Testis (tissue), 3 donors: ENCODE data around the gene TDO2. TPM values are rescaled to one million over a fixed set of nuclear protein-coding genes. Genes with fewer than 3 reads are reported as not detected.
"Not testable (repeated sequence)": the region's sequence is repeated elsewhere in the genome, so short reads cannot be mapped to it uniquely, and the experiment has no call there.

Experiments
- DNase-seq: peaks from one replicate; pipeline ENCODE4 v3.0.0-alpha.2; 2019
- H3K27ac ChIP-seq, 2 donors: fragments of 200-600 bp; sonication (generic); one replicate each; pipeline ENCODE4 v1.5.1; 2019
- H3K27me3 ChIP-seq: fragments of 200-600 bp; sonication (generic); one replicate; pipeline ENCODE4 v1.5.1; 2019
- H3K36me3 ChIP-seq: fragments of 200-600 bp; sonication (generic); one replicate; pipeline ENCODE4 v1.5.1; 2017; ENCODE audit warnings: low read depth; ENCODE audit errors: missing control alignments
- H3K4me1 ChIP-seq: fragments of 200-600 bp; sonication (generic); one replicate; pipeline ENCODE4 v1.5.1; 2019
- H3K4me3 ChIP-seq, 2 donors: fragments of 200-600 bp; sonication (generic); one replicate each; pipeline ENCODE4 v1.5.1; 2017 to 2019
- H3K9me3 ChIP-seq: fragments of 200-600 bp; sonication (generic); one replicate; pipeline ENCODE4 v1.5.1; 2017
- POLR2A ChIP-seq: fragments of 450-650 bp; IDR thresholded peaks from one replicate; pipeline ENCODE4 v1.6.1; 2017; ENCODE audit warnings: antibody characterized with exemption, mild to moderate bottlenecking, moderate library complexity
- WGBS, 2 donors: methylation state at CpG; one replicate each; pipeline ENCODE4 v1.1.5; 2018; 5-methylcytosine and 5-hydroxymethylcytosine counted together
- intact Hi-C: fragments of 100-400 bp; cut with DNase I; formaldehyde crosslinking; loops from one replicate; pipeline ENCODE4 v1.15.1; 2023; ENCODE audit warnings: low total_unique reads
- polyA plus RNA-seq: library from polyadenylated mRNA; stranded (reverse); fragments of 350-450 nt; fragmentation: Illumina TruSeq; extraction: RNeasy Lipid Tissue Mini Kit (QIAGEN cat#74804); gene quantifications from one replicate; pipeline ENCODE4 v1.2.3, GENCODE V29; 2014; ENCODE audit warnings: low read depth, low replicate concordance; ENCODE audit not compliant: insufficient read depth
- total RNA-seq, 2 donors: library from RNA; depleted of rRNA; stranded (reverse); fragments of >200 nt; gene quantifications; one replicate each; pipeline ENCODE4 v1.2.3, GENCODE V29; 2016
- TF ChIP-seq, protein P1 (sequence below), 3 experiments: fragments of 450-650 bp in 2 of 3; fragments of 200-600 bp in 1 of 3; sonication (generic) in 1 of 3; IDR thresholded peaks; one replicate each; pipeline ENCODE4 v1.5.1; 2016 to 2019; ENCODE audit warnings: antibody characterized with exemption in 3 of 3, mild to moderate bottlenecking in 2 of 3, moderate library complexity in 1 of 3

TDO2 gene
- total and polyA plus RNA-seq, 3 donors from 2014 or later = 0.62 to 0.78 TPM; not detected in 1

- H3K9me3 ChIP-seq = no peaks in the 10 kb centered on the region
- WGBS, 2 donors = 87 to 91% methylated on average over 1 of the region's 1 CpG
- H3K4me1 ChIP-seq = no peaks in the 10 kb centered on the region
- no peaks in the 10 kb centered on the region for H3K27me3 ChIP-seq
- no peak overlapping the region for H3K4me3 ChIP-seq
- intact Hi-C loops = no loop called here
- no peak for DNase-seq
- no peaks in the 10 kb centered on the region for H3K36me3 ChIP-seq
- TF ChIP-seq POLR2A = no peak
- TF ChIP-seq, protein P1, sequence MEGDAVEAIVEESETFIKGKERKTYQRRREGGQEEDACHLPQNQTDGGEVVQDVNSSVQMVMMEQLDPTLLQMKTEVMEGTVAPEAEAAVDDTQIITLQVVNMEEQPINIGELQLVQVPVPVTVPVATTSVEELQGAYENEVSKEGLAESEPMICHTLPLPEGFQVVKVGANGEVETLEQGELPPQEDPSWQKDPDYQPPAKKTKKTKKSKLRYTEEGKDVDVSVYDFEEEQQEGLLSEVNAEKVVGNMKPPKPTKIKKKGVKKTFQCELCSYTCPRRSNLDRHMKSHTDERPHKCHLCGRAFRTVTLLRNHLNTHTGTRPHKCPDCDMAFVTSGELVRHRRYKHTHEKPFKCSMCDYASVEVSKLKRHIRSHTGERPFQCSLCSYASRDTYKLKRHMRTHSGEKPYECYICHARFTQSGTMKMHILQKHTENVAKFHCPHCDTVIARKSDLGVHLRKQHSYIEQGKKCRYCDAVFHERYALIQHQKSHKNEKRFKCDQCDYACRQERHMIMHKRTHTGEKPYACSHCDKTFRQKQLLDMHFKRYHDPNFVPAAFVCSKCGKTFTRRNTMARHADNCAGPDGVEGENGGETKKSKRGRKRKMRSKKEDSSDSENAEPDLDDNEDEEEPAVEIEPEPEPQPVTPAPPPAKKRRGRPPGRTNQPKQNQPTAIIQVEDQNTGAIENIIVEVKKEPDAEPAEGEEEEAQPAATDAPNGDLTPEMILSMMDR (IDR thresholded peaks at IDR 0.05) = no peak
- H3K27ac ChIP-seq = no peak overlapping the region
These were observed 18.1 kb downstream of the TDO2 start for GRCh38 chr4:155921597-155921996.

DNA sequence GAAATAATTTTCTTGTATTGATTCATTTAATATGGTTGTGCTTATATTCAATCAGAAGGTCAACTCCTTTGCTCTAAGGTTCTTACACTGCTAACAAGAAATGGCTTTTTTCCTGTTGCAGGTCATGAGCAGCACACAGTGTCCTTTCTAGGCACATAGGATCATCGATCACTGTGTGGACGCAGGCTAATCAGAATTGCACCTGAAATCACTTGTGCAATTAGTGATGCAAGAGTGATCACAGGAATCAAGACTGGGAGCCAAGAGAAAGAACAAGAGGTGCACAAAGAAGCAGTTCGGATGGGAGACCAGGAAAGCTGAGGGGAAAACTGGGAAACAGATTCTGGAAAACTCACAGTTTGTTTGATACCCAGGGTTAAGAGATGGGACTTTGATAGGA is 21.1 kb downstream of the TDO2 start:
- DNase-seq = no peak
- 48 to 74% methylated on average over 3 of the region's 3 CpGs for WGBS, 2 donors
- H3K4me3 ChIP-seq = no peak overlapping the region
- intact Hi-C loops = no loop called here
- H3K9me3 ChIP-seq = no peaks in the 10 kb centered on the region
- TF ChIP-seq, protein P1 (IDR thresholded peaks at IDR 0.05) = no peak
- no peak for TF ChIP-seq POLR2A
- H3K27me3 ChIP-seq = no peaks in the 10 kb centered on the region
- H3K36me3 ChIP-seq = no peaks in the 10 kb centered on the region
- H3K4me1 ChIP-seq = no peaks in the 10 kb centered on the region
- H3K27ac ChIP-seq = no peak overlapping the region

GRCh38 chr4:155929833-155930232 is 26.3 kb downstream of the TDO2 start:
- no peak for DNase-seq
- Histone ChIP-seq H3K4me3 (no peak overlapping the region), H3K4me1 (no peaks in the 10 kb centered on the region), H3K27ac (no peak overlapping the region), H3K27me3 (no peaks in the 10 kb centered on the region), H3K9me3 (no peaks in the 10 kb centered on the region), H3K36me3 (no peaks in the 10 kb centered on the region)
- 98 to 100% methylated on average over 3 of the region's 3 CpGs for WGBS, 2 donors
- intact Hi-C loops = no loop called here
- TF ChIP-seq, protein P1 (IDR thresholded peaks at IDR 0.05) = no peak
- TF ChIP-seq POLR2A = no peak

DNA sequence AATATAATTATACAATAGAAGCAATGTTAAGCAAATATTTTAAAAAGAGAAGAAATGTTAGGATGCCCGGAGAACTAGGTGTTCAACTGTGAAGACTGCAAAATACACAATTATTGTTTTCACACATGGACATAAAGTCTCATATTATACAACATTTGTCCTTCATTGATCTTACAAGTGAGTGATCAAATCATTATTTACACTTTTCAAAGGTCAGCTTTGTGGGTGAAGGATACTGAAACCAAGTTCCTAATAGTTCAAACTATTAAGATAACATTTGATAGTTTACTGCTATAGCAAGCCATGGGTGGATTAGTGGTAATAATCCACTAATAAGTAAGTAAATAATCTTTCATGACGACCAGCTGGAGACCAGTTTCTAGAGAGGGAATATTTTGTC is 26.8 kb downstream of the TDO2 start:
- intact Hi-C loops = no loop called here
- no peak for DNase-seq
- no peaks in the 10 kb centered on the region for H3K4me1 ChIP-seq
- no peaks in the 10 kb centered on the region for H3K9me3 ChIP-seq
- H3K36me3 ChIP-seq = no peaks in the 10 kb centered on the region
- no peak overlapping the region for H3K27ac ChIP-seq
- TF ChIP-seq, protein P1 (IDR thresholded peaks at IDR 0.05) = no peak
- TF ChIP-seq POLR2A = no peak
- no peaks in the 10 kb centered on the region for H3K27me3 ChIP-seq
- WGBS, 2 donors = 86 to 92% methylated on average over 2 of the region's 2 CpGs
- no peak overlapping the region for H3K4me3 ChIP-seq

DNA sequence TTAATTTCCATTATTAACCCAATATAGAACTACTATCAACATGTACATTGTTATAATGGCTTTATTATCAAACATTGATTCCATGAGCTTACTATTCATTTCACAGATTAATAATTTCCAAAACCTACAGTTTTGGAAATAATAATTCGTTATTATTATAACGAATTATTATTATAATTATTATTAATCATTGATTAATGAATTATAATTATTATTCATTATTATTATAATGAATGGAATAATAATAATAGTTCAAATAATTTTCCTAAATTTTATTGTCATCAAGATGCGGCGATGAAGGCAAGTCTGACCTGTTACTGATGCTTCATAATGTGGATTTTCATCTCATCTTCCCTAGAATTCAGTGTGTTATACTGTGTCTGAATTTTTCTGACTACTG is 28.1 kb downstream of the TDO2 start:
- no peak for DNase-seq
- Histone ChIP-seq H3K9me3 (no peaks in the 10 kb centered on the region), H3K27me3 (no peaks in the 10 kb centered on the region), H3K36me3 (no peaks in the 10 kb centered on the region), H3K4me1 (no peaks in the 10 kb centered on the region), H3K4me3 (no peak overlapping the region), H3K27ac (no peak overlapping the region)
- TF ChIP-seq, protein P1 (IDR thresholded peaks at IDR 0.05) = no peak
- no peak for TF ChIP-seq POLR2A
- intact Hi-C loops = no loop called here
- WGBS, 2 donors = 93 to 94% methylated on average over 4 of the region's 4 CpGs

GRCh38 chr4:155934634-155935033 is 31.1 kb downstream of the TDO2 start:
- H3K4me1 ChIP-seq, H3K4me3 ChIP-seq, H3K27me3 ChIP-seq, H3K36me3 ChIP-seq, DNase-seq, H3K9me3 ChIP-seq, H3K27ac ChIP-seq, intact Hi-C loops: not testable (repeated sequence)
- 96 to 99% methylated on average over 4 of the region's 4 CpGs for WGBS, 2 donors
